HEK293T (cell line): ENCODE results near the gene DAO.

ENCODE experiments used
- CTCF ChIA-PET: fragments of 350-600 bp; formaldehyde crosslinking; extraction: SDS; loops from one replicate; lab custom pipeline; 2021; ENCODE audit warnings: antibody characterized with exemption, inconsistent platforms; lab: Yijun Ruan, JAX
- POLR2A ChIA-PET: fragments of 350-600 bp; formaldehyde crosslinking; extraction: SDS; loops from one replicate; lab custom pipeline; 2020; ENCODE audit warnings: antibody characterized with exemption, inconsistent platforms; lab: Yijun Ruan, JAX
- DNase-seq: peaks from one replicate; pipeline ENCODE4 v3.0.0; 2012; ENCODE audit warnings: mixed read lengths; ENCODE audit errors: extremely low spot score
- ARNT ChIP-seq: fragments of 450-650 bp; IDR thresholded peaks from 2 replicates; pipeline ENCODE4 v1.6.1; 2017; ENCODE audit warnings: mild to moderate bottlenecking
- BHLHE40 ChIP-seq: fragments of 450-650 bp; IDR thresholded peaks from 2 replicates; pipeline ENCODE4 v1.6.1; 2016; ENCODE audit warnings: mild to moderate bottlenecking, moderate library complexity, borderline replicate concordance
- CTBP1 ChIP-seq: fragments of 450-650 bp; IDR thresholded peaks from 2 replicates; pipeline ENCODE4 v1.6.1; 2016; ENCODE audit warnings: borderline replicate concordance
- ELF4 ChIP-seq: fragments of 450-650 bp; IDR thresholded peaks from 2 replicates; pipeline ENCODE4 v1.6.1; 2017; ENCODE audit warnings: antibody characterized with exemption
- FOXA1 ChIP-seq: fragments of 450-650 bp; IDR thresholded peaks from 2 replicates; pipeline ENCODE4 v1.6.1; 2016; ENCODE audit warnings: mild to moderate bottlenecking
- FOXK2 ChIP-seq: fragments of 450-650 bp; IDR thresholded peaks from 2 replicates; pipeline ENCODE4 v1.6.1; 2016; ENCODE audit warnings: mild to moderate bottlenecking
- FOXM1 ChIP-seq: fragments of 450-650 bp; IDR thresholded peaks from 2 replicates; pipeline ENCODE4 v1.6.1; 2017; ENCODE audit warnings: mild to moderate bottlenecking, borderline replicate concordance
- HDGF ChIP-seq: fragments of 450-650 bp; IDR thresholded peaks from 2 replicates; pipeline ENCODE4 v1.6.1; 2017; ENCODE audit warnings: antibody characterized with exemption, borderline replicate concordance
- L3MBTL2 ChIP-seq: fragments of 450-650 bp; conservative IDR thresholded peaks from 2 replicates; pipeline ENCODE4 v1.6.1; 2016; ENCODE audit warnings: mild to moderate bottlenecking
- LEF1 ChIP-seq: fragments of 450-650 bp; IDR thresholded peaks from 2 replicates; pipeline ENCODE4 v1.6.1; 2017; ENCODE audit warnings: mild to moderate bottlenecking, borderline replicate concordance
- NFRKB ChIP-seq: fragments of 450-650 bp; IDR thresholded peaks from 2 replicates; pipeline ENCODE4 v1.6.1; 2016; ENCODE audit warnings: mild to moderate bottlenecking, moderate library complexity
- PKNOX1 ChIP-seq: fragments of 450-650 bp; IDR thresholded peaks from 2 replicates; pipeline ENCODE4 v1.6.1; 2016
- SP1 ChIP-seq: fragments of 450-650 bp; IDR thresholded peaks from 2 replicates; pipeline ENCODE4 v1.6.1; 2017
- SUZ12 ChIP-seq: fragments of 450-650 bp; IDR thresholded peaks from 2 replicates; pipeline ENCODE4 v1.6.1; 2016; ENCODE audit warnings: mild to moderate bottlenecking
- TARDBP ChIP-seq: fragments of 450-650 bp; IDR thresholded peaks from 2 replicates; pipeline ENCODE4 v1.6.1; 2016
- ZNF384 ChIP-seq: fragments of 450-650 bp; IDR thresholded peaks from 2 replicates; pipeline ENCODE4 v1.6.1; 2016

DAO gene

GRCh38 chr12:108884116-108885012 is 4.5 kb downstream of the DAO start:
- CTCF ChIA-PET, result interaction anchor here (0.5 to 1.2 kb wide), 8 partner anchors 9 to 299 kb away, joined by 3 to 5 read pairs (median 3); no protein-coding TSS in a partner anchor
- DNase-seq, result peak; percentile 68
- no peak for TF ChIP-seq FOXA1
- no peak for TF ChIP-seq FOXM1
- no peak for TF ChIP-seq L3MBTL2
- TF ChIP-seq TARDBP, result no peak
- no peak for TF ChIP-seq NFRKB
- no peak for TF ChIP-seq PKNOX1
- TF ChIP-seq HDGF, result no peak
- TF ChIP-seq BHLHE40, result no peak
- no peak for TF ChIP-seq ZNF384
- no peak for TF ChIP-seq LEF1
- TF ChIP-seq SP1, result no peak
- no peak for TF ChIP-seq FOXK2
- no peak for TF ChIP-seq SUZ12
- TF ChIP-seq ARNT, result no peak
- no peak for TF ChIP-seq ELF4
- no peak for TF ChIP-seq CTBP1
- POLR2A ChIA-PET, result no interaction called here

- POLR2A ChIA-PET, result no interaction called here
- CTCF ChIA-PET, result no interaction called here
- TF ChIP-seq ELF4 (no peak), LEF1 (no peak), NFRKB (no peak), L3MBTL2 (no peak), FOXM1 (no peak), PKNOX1 (no peak), CTBP1 (no peak), FOXA1 (no peak), FOXK2 (no peak), BHLHE40 (no peak), ZNF384 (no peak)
- no peak for DNase-seq
Observed at GRCh38 chr12:108886873-108887629, 7.2 kb downstream of the DAO start.

GRCh38 chr12:108888031-108888430 is 8.1 kb downstream of the DAO start:
- ChIA-PET CTCF (no interaction called here), POLR2A (no interaction called here)
- TF ChIP-seq SP1 (no peak), NFRKB (no peak), ZNF384 (no peak)
- DNase-seq, result no peak

GRCh38 chr12:108890208-108890607 is 10.3 kb downstream of the DAO start:
- DNase-seq, result no peak
- ChIA-PET POLR2A (no interaction called here), CTCF (interaction anchor here (0.5 to 1.3 kb wide), 2 partner anchors 20 to 60 kb away, joined by 3 read pairs; no protein-coding TSS in a partner anchor)
- TF ChIP-seq ARNT, result no peak
- no peak for TF ChIP-seq L3MBTL2
- TF ChIP-seq FOXK2, result no peak
- TF ChIP-seq FOXA1, result no peak
- TF ChIP-seq NFRKB, result no peak
- no peak for TF ChIP-seq TARDBP
- TF ChIP-seq FOXM1, result no peak
- TF ChIP-seq PKNOX1, result no peak
- no peak for TF ChIP-seq CTBP1
- no peak for TF ChIP-seq SUZ12
- no peak for TF ChIP-seq BHLHE40

- ChIA-PET POLR2A (no interaction called here), CTCF (no interaction called here)
- TF ChIP-seq CTBP1 (no peak), ZNF384 (no peak), TARDBP (no peak), ARNT (no peak), NFRKB (no peak), LEF1 (no peak), FOXA1 (no peak), SP1 (no peak), FOXK2 (no peak), PKNOX1 (no peak), BHLHE40 (no peak), SUZ12 (no peak), FOXM1 (no peak), ELF4 (no peak), HDGF (no peak), L3MBTL2 (no peak)
- no peak for DNase-seq
Observed at GRCh38 chr12:108895220-108895802, 15.4 kb downstream of the DAO start.
